Sigmoid colon (tissue), 7 donors: ENCODE measurements around the gene RGS17. TPM values are rescaled to one million over a fixed set of nuclear protein-coding genes. Genes with fewer than 3 reads are reported as not detected.

ENCODE experiments used
- DNase-seq: peaks from one replicate; pipeline ENCODE4 v3.0.0-alpha.2; 2019
- H3K27ac ChIP-seq, 4 donors: fragments of 200-600 bp; sonication (generic); one replicate each; pipeline ENCODE4 v1.5.1; 2016 to 2019; ENCODE audit warnings: mild to moderate bottlenecking in 1 of 4
- H3K27me3 ChIP-seq, 3 donors: fragments of 200-600 bp; sonication (generic); one replicate each; pipeline ENCODE4 v1.5.1; 2019; ENCODE audit warnings: mild to moderate bottlenecking in 1 of 3
- H3K36me3 ChIP-seq, 4 donors: fragments of 200-600 bp; sonication (generic); one replicate each; pipeline ENCODE4 v1.5.1; 2016 to 2019
- H3K4me1 ChIP-seq, 4 donors: fragments of 200-600 bp; sonication (generic); one replicate each; pipeline ENCODE4 v1.5.1; 2017 to 2019
- H3K4me3 ChIP-seq, 4 donors: fragments of 200-600 bp; sonication (generic); one replicate each; pipeline ENCODE4 v1.5.1; 2017 to 2019; ENCODE audit warnings: mild to moderate bottlenecking in 2 of 4, moderate library complexity in 1 of 4
- H3K9me3 ChIP-seq, 4 donors: fragments of 200-600 bp in 3 of 4; sonication (generic) in 3 of 4; one replicate each; pipeline versions ENCODE4 v1.5.1 to v1.6.1; 2013 to 2019
- EP300 ChIP-seq, 4 donors: sonication (generic); formaldehyde crosslinking; IDR thresholded peaks; one replicate each; pipeline ENCODE4 v1.6.1; 2017; ENCODE audit warnings: antibody characterized with exemption in 4 of 4
- POLR2A ChIP-seq, 2 donors: fragments of 450-650 bp; IDR thresholded peaks; one replicate each; pipeline ENCODE4 v1.6.1; 2016; ENCODE audit warnings: antibody characterized with exemption in 2 of 2, mild to moderate bottlenecking in 2 of 2, moderate library complexity in 2 of 2
- POLR2AphosphoS5 ChIP-seq, 4 donors: sonication (generic); formaldehyde crosslinking; IDR thresholded peaks; one replicate each; pipeline ENCODE4 v1.6.1; 2017; ENCODE audit warnings: antibody characterized with exemption in 4 of 4
- WGBS, 2 donors: extraction: QIAGEN DNeasy Blood & Tissue Kit; methylation state at CpG; one replicate each; pipeline ENCODE4 v1.1.7; 2013; 5-methylcytosine and 5-hydroxymethylcytosine counted together
- intact Hi-C: fragments of 100-400 bp; cut with DNase I; formaldehyde crosslinking; loops from one replicate; pipeline ENCODE4 v1.15.1; 2023
- polyA plus RNA-seq, 3 donors: library from polyadenylated mRNA; stranded (reverse); fragments of 200-250 nt; gene quantifications; one replicate each; pipeline ENCODE4 v1.2.3, GENCODE V29; 2013
- total RNA-seq, 4 donors: library from RNA; depleted of rRNA; stranded (reverse); fragments of >200 nt; gene quantifications; one replicate each; pipeline ENCODE4 v1.1.0, GENCODE V29; 2016
- TF ChIP-seq, protein P1 (sequence below), 4 experiments: fragments of 450-650 bp in 3 of 4; fragments of 200-600 bp in 1 of 4; IDR thresholded peaks; one replicate each; pipeline ENCODE4 v1.5.1; 2016 to 2019; ENCODE audit warnings: antibody characterized with exemption in 4 of 4, mild to moderate bottlenecking in 3 of 4, moderate library complexity in 2 of 4
- donor health status: healthy with polysubstance abuse.
- donor health status: Bipolar disorder and iron deficiency.
- donor health status: healthy.

Gene RGS17
- total and polyA plus RNA-seq, 7 donors = 0.16 to 2.8 (median 0.41) TPM; not detected in 2

DNA sequence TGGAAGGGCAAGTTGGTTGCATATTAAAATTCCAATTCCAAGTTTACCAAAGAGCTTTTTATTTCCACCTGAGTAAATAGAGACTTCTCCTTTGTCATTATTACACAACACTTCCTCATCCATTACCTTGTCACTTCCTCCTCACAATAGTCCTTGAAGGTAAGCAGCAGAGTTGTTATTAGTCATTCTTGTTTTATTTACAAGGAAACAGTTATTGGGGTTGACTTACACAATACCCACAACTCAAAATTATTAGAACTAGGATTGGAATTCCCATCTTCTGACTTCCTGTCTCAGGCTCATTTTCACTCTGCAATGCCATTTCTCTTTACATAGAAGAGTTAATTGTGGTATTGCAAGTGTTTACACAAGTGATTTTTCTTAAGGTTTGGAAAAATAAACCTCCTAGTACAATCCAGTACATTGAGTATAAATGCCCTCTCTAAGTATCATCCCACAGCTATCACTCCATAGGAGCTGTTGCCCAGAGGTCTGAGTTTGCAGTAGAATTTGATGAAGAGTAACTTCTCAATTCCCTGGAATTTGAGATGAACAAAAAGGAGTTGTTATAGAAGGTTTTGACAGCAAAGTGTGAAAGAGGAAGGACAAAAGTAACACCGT lies 99.6 kb downstream of the RGS17 start:
- no peak for DNase-seq
- intact Hi-C loops = no loop called here
- Histone ChIP-seq H3K36me3 (no peaks in the 10 kb centered on the region), H3K27me3 (no peaks in the 10 kb centered on the region), H3K4me3 (no peak overlapping the region), H3K4me1 (no peaks in the 10 kb centered on the region), H3K9me3 (no peaks in the 10 kb centered on the region), H3K27ac (no peak overlapping the region)
- TF ChIP-seq, protein P1, sequence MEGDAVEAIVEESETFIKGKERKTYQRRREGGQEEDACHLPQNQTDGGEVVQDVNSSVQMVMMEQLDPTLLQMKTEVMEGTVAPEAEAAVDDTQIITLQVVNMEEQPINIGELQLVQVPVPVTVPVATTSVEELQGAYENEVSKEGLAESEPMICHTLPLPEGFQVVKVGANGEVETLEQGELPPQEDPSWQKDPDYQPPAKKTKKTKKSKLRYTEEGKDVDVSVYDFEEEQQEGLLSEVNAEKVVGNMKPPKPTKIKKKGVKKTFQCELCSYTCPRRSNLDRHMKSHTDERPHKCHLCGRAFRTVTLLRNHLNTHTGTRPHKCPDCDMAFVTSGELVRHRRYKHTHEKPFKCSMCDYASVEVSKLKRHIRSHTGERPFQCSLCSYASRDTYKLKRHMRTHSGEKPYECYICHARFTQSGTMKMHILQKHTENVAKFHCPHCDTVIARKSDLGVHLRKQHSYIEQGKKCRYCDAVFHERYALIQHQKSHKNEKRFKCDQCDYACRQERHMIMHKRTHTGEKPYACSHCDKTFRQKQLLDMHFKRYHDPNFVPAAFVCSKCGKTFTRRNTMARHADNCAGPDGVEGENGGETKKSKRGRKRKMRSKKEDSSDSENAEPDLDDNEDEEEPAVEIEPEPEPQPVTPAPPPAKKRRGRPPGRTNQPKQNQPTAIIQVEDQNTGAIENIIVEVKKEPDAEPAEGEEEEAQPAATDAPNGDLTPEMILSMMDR (IDR thresholded peaks at IDR 0.05) = no peak
- TF ChIP-seq EP300 (IDR thresholded peaks at IDR 0.05) (no peak), POLR2A (IDR thresholded peaks at IDR 0.05) (no peak), POLR2AphosphoS5 (IDR thresholded peaks at IDR 0.05) (no peak)
- 31 to 51% methylated on average over 1 of the region's 1 CpG for WGBS, 2 donors

GRCh38 chr6:153028963-153029362 lies 102.1 kb downstream of the RGS17 start:
- no peaks in the 10 kb centered on the region for H3K27me3 ChIP-seq
- no peak overlapping the region for H3K27ac ChIP-seq
- WGBS, 2 donors = 56 to 72% methylated on average over 4 of the region's 4 CpGs
- DNase-seq = no peak
- H3K4me1 ChIP-seq = no peaks in the 10 kb centered on the region
- TF ChIP-seq POLR2AphosphoS5 (IDR thresholded peaks at IDR 0.05) (no peak), EP300 (IDR thresholded peaks at IDR 0.05) (no peak), POLR2A (IDR thresholded peaks at IDR 0.05) (no peak)
- TF ChIP-seq, protein P1 (IDR thresholded peaks at IDR 0.05) = no peak
- H3K36me3 ChIP-seq = no peaks in the 10 kb centered on the region
- intact Hi-C loops = no loop called here
- no peaks in the 10 kb centered on the region for H3K9me3 ChIP-seq
- H3K4me3 ChIP-seq = no peak overlapping the region

DNA sequence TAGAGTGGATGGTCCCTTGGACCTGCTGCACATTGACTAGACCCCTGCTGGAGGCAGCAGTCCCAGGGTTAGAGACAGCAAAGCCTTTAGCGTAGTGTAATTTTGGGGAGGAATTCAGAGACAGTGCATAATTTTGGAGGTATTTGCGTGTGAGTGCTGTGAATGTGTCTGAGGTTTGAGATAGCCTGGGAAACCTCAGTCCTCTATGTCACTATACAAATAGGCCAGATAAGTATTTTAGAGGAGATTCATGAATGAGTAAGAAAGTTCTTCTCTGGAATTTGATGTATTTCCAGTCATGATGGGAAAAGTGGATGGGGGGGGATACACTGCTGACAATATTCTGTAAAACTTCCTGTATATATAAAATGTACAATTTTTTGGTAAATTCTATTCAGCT lies 102.8 kb downstream of the RGS17 start:
- no peaks in the 10 kb centered on the region for H3K36me3 ChIP-seq
- no peaks in the 10 kb centered on the region for H3K27me3 ChIP-seq
- H3K4me3 ChIP-seq = no peak overlapping the region
- 94 to 96% methylated on average over 2 of the region's 2 CpGs for WGBS, 2 donors
- H3K27ac ChIP-seq = no peak overlapping the region
- no peak for TF ChIP-seq POLR2A (IDR thresholded peaks at IDR 0.05)
- TF ChIP-seq, protein P1 (IDR thresholded peaks at IDR 0.05) = no peak
- TF ChIP-seq POLR2AphosphoS5 (IDR thresholded peaks at IDR 0.05) = no peak
- no peak for TF ChIP-seq EP300 (IDR thresholded peaks at IDR 0.05)
- H3K9me3 ChIP-seq = no peaks in the 10 kb centered on the region
- intact Hi-C loops = no loop called here
- H3K4me1 ChIP-seq = no peaks in the 10 kb centered on the region
- no peak for DNase-seq

DNA sequence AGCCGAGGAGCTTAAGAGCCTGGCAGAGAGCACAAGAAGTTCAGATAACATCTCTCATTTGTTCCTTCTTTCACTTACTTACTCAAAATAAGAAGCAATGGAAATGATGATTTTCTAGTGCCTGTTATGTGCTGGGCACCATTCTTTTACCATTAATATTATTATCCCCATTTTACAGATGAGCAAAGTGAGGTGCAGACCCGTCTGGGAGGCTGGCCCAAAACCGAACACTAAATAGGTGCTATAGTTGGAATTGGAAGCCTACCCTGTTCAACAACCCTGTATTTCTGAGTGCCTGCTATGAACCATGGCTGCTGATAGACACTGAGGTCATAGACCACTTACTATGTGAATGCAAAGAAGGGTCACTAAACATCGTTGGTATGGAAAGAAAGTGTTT lies 103.6 kb downstream of the RGS17 start:
- H3K9me3 ChIP-seq = no peaks in the 10 kb centered on the region
- TF ChIP-seq POLR2AphosphoS5 (IDR thresholded peaks at IDR 0.05) (no peak), POLR2A (IDR thresholded peaks at IDR 0.05) (no peak), EP300 (IDR thresholded peaks at IDR 0.05) (no peak)
- TF ChIP-seq, protein P1 (IDR thresholded peaks at IDR 0.05) = no peak
- 82 to 85% methylated on average over 4 of the region's 4 CpGs for WGBS, 2 donors
- no peaks in the 10 kb centered on the region for H3K27me3 ChIP-seq
- intact Hi-C loops = no loop called here
- DNase-seq = no peak
- no peaks in the 10 kb centered on the region for H3K36me3 ChIP-seq
- no peak overlapping the region for H3K4me3 ChIP-seq
- H3K4me1 ChIP-seq = no peaks in the 10 kb centered on the region
- no peak overlapping the region for H3K27ac ChIP-seq

DNA sequence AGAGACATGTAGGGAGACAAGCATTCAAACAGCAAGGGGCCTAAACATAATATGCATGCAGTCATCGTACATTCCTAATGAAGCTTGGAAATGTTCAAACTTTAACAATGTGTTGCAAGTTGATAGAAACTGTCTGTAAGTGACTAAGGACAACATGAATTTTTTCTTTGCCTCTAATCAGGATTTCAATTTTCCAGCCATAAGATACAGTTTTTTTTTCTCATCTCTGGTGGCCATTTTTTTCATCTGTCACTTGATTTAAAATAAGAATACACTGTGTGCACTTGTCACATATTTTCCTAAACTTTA lies 106.4 kb downstream of the RGS17 start:
- no peak overlapping the region for H3K27ac ChIP-seq
- DNase-seq = no peak
- intact Hi-C loops = loop anchor here (2.0 kb wide), 1 partner anchor 160 kb away; no protein-coding TSS in a partner anchor
- TF ChIP-seq, protein P1 (IDR thresholded peaks at IDR 0.05) = no peak
- TF ChIP-seq POLR2AphosphoS5 (IDR thresholded peaks at IDR 0.05) (no peak), POLR2A (IDR thresholded peaks at IDR 0.05) (no peak), EP300 (IDR thresholded peaks at IDR 0.05) (no peak)
- no peaks in the 10 kb centered on the region for H3K4me1 ChIP-seq
- no peak overlapping the region for H3K4me3 ChIP-seq
- H3K9me3 ChIP-seq = no peaks in the 10 kb centered on the region
- WGBS, 2 donors = 9% methylated on average over 1 of the region's 1 CpG
- no peaks in the 10 kb centered on the region for H3K27me3 ChIP-seq
- no peaks in the 10 kb centered on the region for H3K36me3 ChIP-seq
